ENCODE data around the gene ITGA3.

- TF ChIP-seq CTCF (IDR thresholded peaks at IDR 0.05) = no peak
- no peak for TF ChIP-seq POLR2A (IDR thresholded peaks at IDR 0.05)
Observed at GRCh38 chr17:50125420-50125997, 69.6 kb downstream of the ITGA3 start.
